ENCODE results near the gene PTGS1.

DNA sequence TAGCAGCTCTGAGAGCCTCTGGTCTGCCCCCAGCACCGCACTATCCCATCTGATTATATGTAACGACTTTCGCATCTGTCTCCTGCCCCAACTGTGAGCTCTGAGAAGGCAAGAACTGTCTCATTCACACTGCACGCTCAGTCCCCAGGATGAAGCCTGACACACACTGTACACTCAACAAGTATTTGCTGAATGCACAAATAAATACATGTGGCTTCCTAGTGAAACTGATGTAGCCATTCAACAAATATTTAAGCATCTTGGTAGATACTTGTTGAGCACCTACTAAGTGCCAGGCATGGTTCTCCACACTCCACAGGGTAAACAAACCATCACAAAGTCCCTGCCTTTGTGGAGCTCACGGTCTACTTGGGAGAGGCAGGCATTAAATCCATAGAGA, 34.6 kb upstream of the PTGS1 start:
- TF ChIP-seq, protein P1, sequence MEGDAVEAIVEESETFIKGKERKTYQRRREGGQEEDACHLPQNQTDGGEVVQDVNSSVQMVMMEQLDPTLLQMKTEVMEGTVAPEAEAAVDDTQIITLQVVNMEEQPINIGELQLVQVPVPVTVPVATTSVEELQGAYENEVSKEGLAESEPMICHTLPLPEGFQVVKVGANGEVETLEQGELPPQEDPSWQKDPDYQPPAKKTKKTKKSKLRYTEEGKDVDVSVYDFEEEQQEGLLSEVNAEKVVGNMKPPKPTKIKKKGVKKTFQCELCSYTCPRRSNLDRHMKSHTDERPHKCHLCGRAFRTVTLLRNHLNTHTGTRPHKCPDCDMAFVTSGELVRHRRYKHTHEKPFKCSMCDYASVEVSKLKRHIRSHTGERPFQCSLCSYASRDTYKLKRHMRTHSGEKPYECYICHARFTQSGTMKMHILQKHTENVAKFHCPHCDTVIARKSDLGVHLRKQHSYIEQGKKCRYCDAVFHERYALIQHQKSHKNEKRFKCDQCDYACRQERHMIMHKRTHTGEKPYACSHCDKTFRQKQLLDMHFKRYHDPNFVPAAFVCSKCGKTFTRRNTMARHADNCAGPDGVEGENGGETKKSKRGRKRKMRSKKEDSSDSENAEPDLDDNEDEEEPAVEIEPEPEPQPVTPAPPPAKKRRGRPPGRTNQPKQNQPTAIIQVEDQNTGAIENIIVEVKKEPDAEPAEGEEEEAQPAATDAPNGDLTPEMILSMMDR (IDR thresholded peaks at IDR 0.05) = no peak
- no peak for TF ChIP-seq POLR2A (IDR thresholded peaks at IDR 0.05)

All from prostate gland (tissue), 2 donors.